Measurements from ENCODE around the gene BIN2.

DNA sequence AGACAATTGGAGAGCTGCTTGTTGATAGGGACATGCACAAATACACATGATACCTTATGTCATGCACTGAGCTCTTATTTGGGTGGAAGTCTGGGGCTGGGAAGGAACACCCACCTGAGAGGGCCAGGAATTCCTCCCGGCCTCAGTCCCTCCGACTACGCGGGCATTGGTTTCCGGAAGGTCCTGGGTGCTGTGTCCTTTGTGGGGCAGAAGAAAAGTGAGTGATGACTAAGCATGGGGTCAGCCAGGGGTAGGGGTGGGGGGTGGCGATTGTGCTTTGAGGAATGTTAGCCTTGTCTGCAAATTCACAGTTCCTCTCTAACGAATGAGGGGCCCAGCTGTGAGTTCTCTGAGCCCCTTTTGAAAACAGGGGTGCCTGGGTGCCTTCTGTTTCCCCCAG, 21.7 kb upstream of the BIN2 start:
- TF ChIP-seq, protein P1, sequence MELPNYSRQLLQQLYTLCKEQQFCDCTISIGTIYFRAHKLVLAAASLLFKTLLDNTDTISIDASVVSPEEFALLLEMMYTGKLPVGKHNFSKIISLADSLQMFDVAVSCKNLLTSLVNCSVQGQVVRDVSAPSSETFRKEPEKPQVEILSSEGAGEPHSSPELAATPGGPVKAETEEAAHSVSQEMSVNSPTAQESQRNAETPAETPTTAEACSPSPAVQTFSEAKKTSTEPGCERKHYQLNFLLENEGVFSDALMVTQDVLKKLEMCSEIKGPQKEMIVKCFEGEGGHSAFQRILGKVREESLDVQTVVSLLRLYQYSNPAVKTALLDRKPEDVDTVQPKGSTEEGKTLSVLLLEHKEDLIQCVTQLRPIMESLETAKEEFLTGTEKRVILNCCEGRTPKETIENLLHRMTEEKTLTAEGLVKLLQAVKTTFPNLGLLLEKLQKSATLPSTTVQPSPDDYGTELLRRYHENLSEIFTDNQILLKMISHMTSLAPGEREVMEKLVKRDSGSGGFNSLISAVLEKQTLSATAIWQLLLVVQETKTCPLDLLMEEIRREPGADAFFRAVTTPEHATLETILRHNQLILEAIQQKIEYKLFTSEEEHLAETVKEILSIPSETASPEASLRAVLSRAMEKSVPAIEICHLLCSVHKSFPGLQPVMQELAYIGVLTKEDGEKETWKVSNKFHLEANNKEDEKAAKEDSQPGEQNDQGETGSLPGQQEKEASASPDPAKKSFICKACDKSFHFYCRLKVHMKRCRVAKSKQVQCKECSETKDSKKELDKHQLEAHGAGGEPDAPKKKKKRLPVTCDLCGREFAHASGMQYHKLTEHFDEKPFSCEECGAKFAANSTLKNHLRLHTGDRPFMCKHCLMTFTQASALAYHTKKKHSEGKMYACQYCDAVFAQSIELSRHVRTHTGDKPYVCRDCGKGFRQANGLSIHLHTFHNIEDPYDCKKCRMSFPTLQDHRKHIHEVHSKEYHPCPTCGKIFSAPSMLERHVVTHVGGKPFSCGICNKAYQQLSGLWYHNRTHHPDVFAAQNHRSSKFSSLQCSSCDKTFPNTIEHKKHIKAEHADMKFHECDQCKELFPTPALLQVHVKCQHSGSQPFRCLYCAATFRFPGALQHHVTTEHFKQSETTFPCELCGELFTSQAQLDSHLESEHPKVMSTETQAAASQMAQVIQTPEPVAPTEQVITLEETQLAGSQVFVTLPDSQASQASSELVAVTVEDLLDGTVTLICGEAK (IDR thresholded peaks at IDR 0.05): no peak
- TF ChIP-seq, protein P1 (CRISPR knock-in tag; IDR thresholded peaks at IDR 0.05): no peak
- TF ChIP-seq EP300 (IDR thresholded peaks at IDR 0.05; ENCODE audit: low read length): no peak
- TF ChIP-seq EGR1 (conservative IDR thresholded peaks at IDR 0.05): no peak
- no peak for TF ChIP-seq BACH1 (tag; IDR thresholded peaks at IDR 0.05)
- TF ChIP-seq, protein P2, sequence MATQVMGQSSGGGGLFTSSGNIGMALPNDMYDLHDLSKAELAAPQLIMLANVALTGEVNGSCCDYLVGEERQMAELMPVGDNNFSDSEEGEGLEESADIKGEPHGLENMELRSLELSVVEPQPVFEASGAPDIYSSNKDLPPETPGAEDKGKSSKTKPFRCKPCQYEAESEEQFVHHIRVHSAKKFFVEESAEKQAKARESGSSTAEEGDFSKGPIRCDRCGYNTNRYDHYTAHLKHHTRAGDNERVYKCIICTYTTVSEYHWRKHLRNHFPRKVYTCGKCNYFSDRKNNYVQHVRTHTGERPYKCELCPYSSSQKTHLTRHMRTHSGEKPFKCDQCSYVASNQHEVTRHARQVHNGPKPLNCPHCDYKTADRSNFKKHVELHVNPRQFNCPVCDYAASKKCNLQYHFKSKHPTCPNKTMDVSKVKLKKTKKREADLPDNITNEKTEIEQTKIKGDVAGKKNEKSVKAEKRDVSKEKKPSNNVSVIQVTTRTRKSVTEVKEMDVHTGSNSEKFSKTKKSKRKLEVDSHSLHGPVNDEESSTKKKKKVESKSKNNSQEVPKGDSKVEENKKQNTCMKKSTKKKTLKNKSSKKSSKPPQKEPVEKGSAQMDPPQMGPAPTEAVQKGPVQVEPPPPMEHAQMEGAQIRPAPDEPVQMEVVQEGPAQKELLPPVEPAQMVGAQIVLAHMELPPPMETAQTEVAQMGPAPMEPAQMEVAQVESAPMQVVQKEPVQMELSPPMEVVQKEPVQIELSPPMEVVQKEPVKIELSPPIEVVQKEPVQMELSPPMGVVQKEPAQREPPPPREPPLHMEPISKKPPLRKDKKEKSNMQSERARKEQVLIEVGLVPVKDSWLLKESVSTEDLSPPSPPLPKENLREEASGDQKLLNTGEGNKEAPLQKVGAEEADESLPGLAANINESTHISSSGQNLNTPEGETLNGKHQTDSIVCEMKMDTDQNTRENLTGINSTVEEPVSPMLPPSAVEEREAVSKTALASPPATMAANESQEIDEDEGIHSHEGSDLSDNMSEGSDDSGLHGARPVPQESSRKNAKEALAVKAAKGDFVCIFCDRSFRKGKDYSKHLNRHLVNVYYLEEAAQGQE (IDR thresholded peaks at IDR 0.05; ENCODE audit: borderline replicate concordance): no peak
- TF ChIP-seq, protein P2 (CRISPR knock-in tag; IDR thresholded peaks at IDR 0.05; ENCODE audit: low read depth): no peak
- TF ChIP-seq ZNF12 (CRISPR knock-in tag; IDR thresholded peaks at IDR 0.05): no peak
- TF ChIP-seq, protein P3, sequence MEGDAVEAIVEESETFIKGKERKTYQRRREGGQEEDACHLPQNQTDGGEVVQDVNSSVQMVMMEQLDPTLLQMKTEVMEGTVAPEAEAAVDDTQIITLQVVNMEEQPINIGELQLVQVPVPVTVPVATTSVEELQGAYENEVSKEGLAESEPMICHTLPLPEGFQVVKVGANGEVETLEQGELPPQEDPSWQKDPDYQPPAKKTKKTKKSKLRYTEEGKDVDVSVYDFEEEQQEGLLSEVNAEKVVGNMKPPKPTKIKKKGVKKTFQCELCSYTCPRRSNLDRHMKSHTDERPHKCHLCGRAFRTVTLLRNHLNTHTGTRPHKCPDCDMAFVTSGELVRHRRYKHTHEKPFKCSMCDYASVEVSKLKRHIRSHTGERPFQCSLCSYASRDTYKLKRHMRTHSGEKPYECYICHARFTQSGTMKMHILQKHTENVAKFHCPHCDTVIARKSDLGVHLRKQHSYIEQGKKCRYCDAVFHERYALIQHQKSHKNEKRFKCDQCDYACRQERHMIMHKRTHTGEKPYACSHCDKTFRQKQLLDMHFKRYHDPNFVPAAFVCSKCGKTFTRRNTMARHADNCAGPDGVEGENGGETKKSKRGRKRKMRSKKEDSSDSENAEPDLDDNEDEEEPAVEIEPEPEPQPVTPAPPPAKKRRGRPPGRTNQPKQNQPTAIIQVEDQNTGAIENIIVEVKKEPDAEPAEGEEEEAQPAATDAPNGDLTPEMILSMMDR (IDR thresholded peaks at IDR 0.05 in 2 of 3, conservative IDR thresholded peaks at IDR 0.05 in 1 of 3; ENCODE audit: insufficient read depth in 2 of 3, low read depth in 1 of 3, low read length in 3 of 3): no peak
- no peak for TF ChIP-seq MAFF (IDR thresholded peaks at IDR 0.05; ENCODE audit: low read length)
- no peak for TF ChIP-seq MTA1 (IDR thresholded peaks at IDR 0.05; ENCODE audit: borderline replicate concordance)
- TF ChIP-seq BHLHE40 (IDR thresholded peaks at IDR 0.05; ENCODE audit: low read length): no peak

Data from K562 (cell line).